Keratinocyte (primary cell): ENCODE results near the gene DCTPP1.
"Not testable (repeated sequence)": the region's sequence is repeated elsewhere in the genome, so short reads cannot be mapped to it uniquely, and the experiment has no call there.

Experiments
- EZH2 ChIP-seq: IDR thresholded peaks from one replicate; pipeline ENCODE4 v1.6.1; 2012; ENCODE audit warnings: inconsistent platforms, mild to moderate bottlenecking, low read length, moderate library complexity
- TF ChIP-seq, protein P1 (sequence below), 3 experiments: IDR thresholded peaks in 1 of 3; conservative IDR thresholded peaks in 1 of 3; optimal IDR thresholded peaks in 1 of 3; 2 replicates in 2 of 3; 3 replicates in 1 of 3; pipeline versions ENCODE3 to v1.5.1; 2011; ENCODE audit warnings: low read length in 3 of 3, mild to moderate bottlenecking in 3 of 3, moderate library complexity in 2 of 3, control low read depth in 1 of 3, inconsistent platforms in 1 of 3; ENCODE audit not compliant: insufficient read depth in 2 of 3; ENCODE audit errors: extremely low read depth in 1 of 3

DNA sequence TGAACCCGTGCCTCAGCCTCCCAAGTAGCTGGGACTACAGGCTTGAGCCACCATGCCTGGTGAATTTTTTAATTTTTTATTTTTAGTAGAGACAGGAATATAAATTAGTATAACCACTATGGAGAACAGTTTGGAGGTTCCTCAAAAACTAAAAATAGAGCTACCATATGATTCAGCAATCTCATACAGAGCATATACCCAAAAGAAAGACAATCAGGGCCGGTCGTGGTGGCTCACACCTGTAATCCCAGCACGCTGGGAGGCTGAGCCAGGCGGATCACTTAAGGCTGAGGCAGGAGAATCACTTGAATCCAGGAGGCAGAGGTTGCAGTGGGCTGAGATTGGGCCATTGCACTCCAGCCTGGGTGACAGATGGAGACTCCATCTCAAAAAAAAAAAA lies 31.6 kb upstream of the DCTPP1 start:
- TF ChIP-seq EZH2, result not testable (repeated sequence)
- TF ChIP-seq, protein P1, sequence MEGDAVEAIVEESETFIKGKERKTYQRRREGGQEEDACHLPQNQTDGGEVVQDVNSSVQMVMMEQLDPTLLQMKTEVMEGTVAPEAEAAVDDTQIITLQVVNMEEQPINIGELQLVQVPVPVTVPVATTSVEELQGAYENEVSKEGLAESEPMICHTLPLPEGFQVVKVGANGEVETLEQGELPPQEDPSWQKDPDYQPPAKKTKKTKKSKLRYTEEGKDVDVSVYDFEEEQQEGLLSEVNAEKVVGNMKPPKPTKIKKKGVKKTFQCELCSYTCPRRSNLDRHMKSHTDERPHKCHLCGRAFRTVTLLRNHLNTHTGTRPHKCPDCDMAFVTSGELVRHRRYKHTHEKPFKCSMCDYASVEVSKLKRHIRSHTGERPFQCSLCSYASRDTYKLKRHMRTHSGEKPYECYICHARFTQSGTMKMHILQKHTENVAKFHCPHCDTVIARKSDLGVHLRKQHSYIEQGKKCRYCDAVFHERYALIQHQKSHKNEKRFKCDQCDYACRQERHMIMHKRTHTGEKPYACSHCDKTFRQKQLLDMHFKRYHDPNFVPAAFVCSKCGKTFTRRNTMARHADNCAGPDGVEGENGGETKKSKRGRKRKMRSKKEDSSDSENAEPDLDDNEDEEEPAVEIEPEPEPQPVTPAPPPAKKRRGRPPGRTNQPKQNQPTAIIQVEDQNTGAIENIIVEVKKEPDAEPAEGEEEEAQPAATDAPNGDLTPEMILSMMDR (optimal IDR thresholded peaks at IDR 0.05 in 1 of 3, IDR thresholded peaks at IDR 0.05 in 1 of 3, conservative IDR thresholded peaks at IDR 0.05 in 1 of 3; ENCODE audit: extremely low read depth in 1 of 3, insufficient read depth in 2 of 3, low read length in 3 of 3), result not testable (repeated sequence)
